Activated T-helper 9 cell treated with anti-CD3 and anti-CD28 coated beads, Interleukin-2, amount 50 U/mL, for 16 hours (primary cell): ENCODE data around the gene HMCN2.
A peak's percentile ranks its signal among the peaks of the same experiment; 100 is the strongest.
"Not testable (repeated sequence)": the region's sequence is repeated elsewhere in the genome, so short reads cannot be mapped to it uniquely, and the experiment has no call there.

Experiments
- DNase-seq: peaks from one replicate; pipeline ENCODE4 v3.0.0-alpha.2; 2020; ENCODE audit warnings: low read depth

The HMCN2 gene

DNA sequence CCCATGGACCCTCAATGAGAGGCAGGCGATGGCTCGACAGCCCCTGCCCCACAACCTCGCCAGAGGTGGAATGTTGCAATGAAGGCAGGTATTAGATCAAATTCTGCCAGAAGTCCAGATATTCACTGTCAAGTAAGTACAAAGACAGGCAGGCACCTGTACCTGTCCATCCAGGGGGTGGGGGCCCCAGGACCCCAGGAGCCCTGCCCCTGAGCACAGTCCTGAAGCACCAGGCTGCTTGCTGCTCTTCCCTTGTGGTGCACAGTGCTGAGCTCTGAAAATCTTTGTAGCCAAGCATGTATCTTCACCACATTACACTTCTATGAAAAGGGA lies 26.2 kb upstream of the HMCN2 start:
- no peak for DNase-seq

DNA sequence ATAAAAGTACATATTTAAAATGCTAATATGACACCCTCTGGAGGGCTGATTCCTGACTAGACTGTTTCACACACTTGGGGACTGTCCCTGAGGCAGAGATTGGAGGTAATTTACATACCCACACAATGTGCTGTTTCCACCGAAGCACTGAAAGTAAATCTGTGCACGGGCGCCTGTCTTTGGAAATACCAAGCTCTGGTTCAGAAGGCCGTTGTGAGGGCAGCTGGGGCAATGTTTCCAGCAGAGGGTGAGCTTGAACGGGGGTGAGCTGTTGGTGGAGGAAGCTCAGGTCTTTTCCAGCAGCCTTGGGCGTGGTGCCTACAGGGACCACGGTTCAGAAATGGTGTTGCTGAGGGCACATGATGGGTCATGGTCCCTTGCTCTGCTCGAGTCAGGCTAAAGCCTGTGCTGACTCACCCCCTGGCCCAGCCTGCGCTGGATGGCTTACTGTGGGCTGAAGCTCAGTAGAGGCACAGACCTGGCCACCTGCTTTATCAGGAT lies 25.8 kb upstream of the HMCN2 start:
- DNase-seq: no peak

GRCh38 chr9:130240410-130241197 lies 25.0 kb upstream of the HMCN2 start:
- no peak for DNase-seq

DNA sequence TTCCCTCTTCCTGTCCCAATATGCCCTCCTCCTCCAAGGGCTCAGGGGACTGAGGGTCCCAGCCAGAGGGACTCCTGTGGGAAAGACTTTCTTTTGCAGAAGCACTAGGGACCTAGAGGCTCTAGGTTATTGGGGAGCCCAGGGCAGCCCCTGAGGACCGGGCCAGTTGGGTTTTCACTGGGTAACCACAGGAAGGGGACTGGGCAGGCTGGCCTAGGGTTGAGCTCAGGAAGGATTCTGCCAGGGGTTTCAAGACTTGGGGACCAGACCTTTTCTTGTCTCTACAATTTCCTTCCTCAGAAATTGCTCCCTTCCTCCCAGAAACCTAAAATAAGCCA lies 24.4 kb upstream of the HMCN2 start:
- DNase-seq: no peak

DNA sequence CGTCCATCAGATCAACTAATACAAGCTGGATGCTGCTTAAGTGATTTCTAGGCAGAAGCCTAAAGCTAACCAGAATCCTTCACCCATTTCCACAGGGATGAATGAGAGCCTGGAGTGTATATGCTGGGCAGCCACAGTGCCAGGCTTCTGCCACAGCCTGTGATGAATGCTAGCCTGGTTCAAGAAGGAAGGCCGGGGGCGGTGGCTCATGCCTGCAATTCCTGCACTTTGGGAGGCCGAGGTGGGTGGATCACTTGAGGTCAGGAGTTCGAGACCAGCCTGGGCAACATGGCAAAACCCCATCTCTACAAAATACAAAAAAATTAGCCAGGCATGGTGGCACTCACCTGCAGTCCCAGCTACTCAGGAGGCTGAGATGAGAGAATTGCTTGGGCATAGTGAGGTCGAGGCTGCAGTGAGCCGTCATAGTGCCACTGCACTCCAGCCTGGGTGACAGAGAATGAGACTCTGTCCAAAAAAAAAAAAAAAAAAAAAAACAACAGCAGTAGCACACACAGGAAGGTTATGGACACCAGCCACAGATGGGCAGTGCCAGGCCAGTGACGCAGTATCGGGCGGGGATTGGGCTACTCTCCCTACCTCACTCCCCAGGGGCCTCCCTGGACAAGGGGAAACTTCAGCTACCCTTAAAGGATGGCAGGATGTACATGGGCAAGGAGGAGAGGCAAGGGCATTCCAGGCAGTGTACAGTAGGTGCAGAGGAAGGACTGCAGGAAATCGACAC lies 23.1 kb upstream of the HMCN2 start:
- DNase-seq: no peak

GRCh38 chr9:130243015-130243881 lies 22.3 kb upstream of the HMCN2 start:
- peak; percentile 71 for DNase-seq

GRCh38 chr9:130243882-130244170 lies 21.7 kb upstream of the HMCN2 start:
- DNase-seq: no peak

GRCh38 chr9:130244548-130245165 lies 20.9 kb upstream of the HMCN2 start:
- no peak for DNase-seq

DNA sequence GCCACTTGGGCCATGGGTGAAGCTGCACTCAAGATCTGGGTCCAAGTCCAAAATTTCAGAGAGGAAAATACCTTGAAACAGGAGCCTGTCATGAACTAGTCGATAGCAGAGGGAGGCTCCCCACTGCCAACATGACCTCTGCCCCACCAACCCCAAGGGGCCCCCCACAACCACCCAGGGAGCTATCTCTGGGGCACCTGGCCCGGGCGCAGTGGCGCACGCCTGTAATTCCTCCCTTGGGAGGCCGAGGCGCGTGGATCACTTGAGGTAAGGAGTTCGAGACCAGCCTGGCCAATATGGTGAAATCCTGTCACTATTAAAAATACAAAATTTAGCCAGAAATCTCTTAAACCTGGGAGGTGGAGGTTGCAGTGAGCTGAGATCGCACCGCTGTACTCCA lies 20.1 kb upstream of the HMCN2 start:
- DNase-seq: no peak

DNA sequence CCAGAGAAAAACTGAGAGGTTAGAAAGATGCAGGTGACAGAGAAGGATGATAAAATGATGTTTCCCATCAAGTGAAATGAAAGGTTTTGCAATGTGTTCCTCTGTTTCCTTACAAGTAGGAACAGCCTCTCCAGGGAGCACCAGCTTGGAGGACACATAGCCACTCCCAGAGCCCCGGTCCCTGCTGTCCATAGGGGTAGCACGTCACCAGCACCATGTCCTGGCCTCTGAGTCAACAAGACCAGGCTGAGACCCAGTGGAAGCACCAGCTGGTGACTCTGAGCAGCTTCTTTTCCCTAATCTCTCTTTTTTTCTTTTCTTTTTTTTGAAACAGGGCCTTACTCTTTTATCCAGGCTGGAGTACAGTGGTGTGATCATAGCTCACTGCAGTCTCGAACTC lies 19.4 kb upstream of the HMCN2 start:
- no peak for DNase-seq

DNA sequence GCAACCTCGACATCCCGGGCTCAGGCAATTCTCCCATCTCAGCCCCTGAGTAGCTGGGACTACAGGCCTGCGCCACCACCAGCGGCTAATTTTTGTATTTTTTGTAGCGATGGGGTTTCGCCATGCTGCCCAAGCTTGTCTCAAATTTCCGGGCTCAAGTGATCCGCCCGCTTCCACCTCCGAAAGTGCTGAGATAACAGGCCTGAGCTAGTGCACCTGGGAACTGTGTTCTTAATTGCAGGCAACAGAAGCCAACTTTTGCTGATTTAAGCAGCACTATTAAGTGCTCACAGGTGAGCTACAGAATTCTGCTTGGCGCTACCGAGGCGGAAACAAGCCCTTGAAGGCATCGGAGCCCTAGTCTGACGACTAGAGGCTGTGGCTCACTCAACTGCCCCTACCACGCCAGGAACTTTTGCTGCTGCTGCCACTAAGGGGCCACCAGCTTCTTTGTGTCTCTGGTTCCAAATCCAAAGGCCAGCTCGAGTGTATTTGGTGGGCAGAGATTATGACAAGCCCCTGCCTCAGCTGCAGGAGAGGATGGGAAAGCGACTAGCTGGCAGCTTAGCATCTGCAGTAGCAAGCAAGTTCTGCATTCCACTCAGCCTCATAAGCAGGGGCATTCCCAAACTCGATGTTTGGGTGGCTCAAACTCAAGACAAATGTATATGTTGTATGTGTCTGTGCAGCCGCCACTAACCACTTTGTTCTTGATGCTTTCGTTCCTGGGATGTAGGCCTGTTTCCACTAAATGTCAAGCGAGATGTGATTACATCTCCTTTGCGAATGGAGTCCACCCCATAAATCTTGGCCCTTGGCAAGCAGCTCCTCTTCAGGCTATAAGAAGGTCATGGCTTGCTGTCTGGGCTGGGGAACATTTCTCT lies 10.6 kb upstream of the HMCN2 start:
- DNase-seq: no peak

GRCh38 chr9:130255631-130256134 lies 9.9 kb upstream of the HMCN2 start:
- no peak for DNase-seq

GRCh38 chr9:130256644-130257043 lies 8.9 kb upstream of the HMCN2 start:
- no peak for DNase-seq

DNA sequence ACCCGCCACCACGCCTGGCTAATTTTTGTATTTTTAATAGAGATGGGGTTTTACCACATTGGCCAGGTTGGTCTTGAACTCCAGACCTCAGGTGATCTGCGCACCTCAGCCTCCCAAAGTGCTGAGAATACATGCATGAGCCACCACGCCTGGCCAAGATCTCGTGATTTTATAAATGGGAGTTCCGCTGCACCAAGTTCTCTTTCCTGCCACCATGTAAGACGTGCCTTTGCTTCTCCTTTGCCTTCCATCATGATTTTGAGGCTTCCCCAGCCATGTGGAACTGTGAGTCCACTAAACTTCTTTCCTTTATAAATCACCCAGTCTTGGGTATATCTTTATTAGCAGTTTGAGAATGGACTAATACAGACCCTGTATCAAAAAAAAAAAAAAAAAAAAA lies 7.4 kb upstream of the HMCN2 start:
- DNase-seq: not testable (repeated sequence)

- DNase-seq: no peak
Observed at GRCh38 chr9:130259044-130259443, 6.5 kb upstream of the HMCN2 start.

GRCh38 chr9:130260816-130261765 lies 4.5 kb upstream of the HMCN2 start:
- DNase-seq: no peak

GRCh38 chr9:130262061-130262745 lies 3.4 kb upstream of the HMCN2 start:
- DNase-seq: no peak

- no peak for DNase-seq
Observed at GRCh38 chr9:130262771-130263170, 2.8 kb upstream of the HMCN2 start.

DNA sequence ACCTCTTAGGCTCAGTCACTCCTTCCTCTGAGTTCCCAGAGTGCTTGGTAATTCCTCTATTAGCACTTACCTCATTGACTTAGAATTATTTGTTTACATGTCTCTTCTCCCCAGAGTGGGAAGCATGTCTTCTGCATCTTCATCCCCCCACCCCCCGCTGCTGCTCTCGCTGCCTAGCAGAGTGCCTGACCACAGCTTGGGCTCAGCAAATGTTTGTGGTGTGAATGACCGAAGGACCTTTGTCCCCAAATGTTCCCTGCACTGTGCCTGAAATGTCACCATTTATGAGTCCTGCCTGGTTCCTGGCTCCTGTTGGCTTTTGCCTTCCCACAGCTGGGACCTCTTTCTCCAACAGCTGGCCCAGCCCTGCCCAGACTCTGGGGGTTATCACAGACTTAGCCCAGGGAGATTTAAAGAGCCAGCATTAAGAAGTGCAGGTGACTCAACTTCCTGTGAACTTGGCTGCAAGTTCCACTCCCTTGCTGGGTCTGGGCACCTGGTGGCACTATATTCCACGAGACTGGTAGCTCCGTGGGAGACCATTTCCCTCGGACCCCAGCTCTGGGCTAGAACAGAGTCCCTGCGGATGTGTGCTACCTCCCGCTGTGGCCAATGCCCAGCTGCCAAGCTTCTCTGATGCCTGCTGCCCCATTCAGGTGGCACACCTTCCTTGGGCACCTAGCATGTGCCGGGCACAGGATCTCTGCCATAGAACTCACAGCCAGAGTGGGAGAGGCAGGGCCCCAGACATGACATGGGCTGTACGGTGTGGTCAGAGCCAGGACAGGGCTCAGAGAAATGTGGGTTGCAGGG lies 1.8 kb upstream of the HMCN2 start:
- DNase-seq: no peak
